Suprapubic skin (tissue), 4 donors: ENCODE measurements around the gene EPHA6. TPM values are rescaled to one million over a fixed set of nuclear protein-coding genes. Genes with fewer than 3 reads are reported as not detected.

Experiments used
- DNase-seq, 2 donors: peaks; one replicate each; pipeline ENCODE4 v3.0.0-alpha.2; 2019; ENCODE audit warnings: low spot score in 2 of 2
- H3K27ac ChIP-seq: fragments of 200-600 bp; sonication (generic); one replicate; pipeline ENCODE4 v1.5.1; 2019
- H3K27me3 ChIP-seq: fragments of 200-600 bp; sonication (generic); one replicate; pipeline ENCODE4 v1.5.1; 2019
- H3K36me3 ChIP-seq: fragments of 200-600 bp; sonication (generic); one replicate; pipeline ENCODE4 v1.5.1; 2019
- H3K4me1 ChIP-seq: fragments of 200-600 bp; sonication (generic); one replicate; pipeline ENCODE4 v1.5.1; 2019
- H3K4me3 ChIP-seq: fragments of 200-600 bp; sonication (generic); one replicate; pipeline ENCODE4 v1.5.1; 2019; ENCODE audit warnings: mild to moderate bottlenecking
- H3K9me3 ChIP-seq: fragments of 200-600 bp; sonication (generic); one replicate; pipeline ENCODE4 v1.5.1; 2019
- EP300 ChIP-seq: sonication (generic); formaldehyde crosslinking; IDR thresholded peaks from one replicate; pipeline ENCODE4 v1.6.1; 2017; ENCODE audit warnings: antibody characterized with exemption
- POLR2A ChIP-seq, 2 donors: fragments of 450-650 bp; IDR thresholded peaks; one replicate each; pipeline ENCODE4 v1.6.1; 2017; ENCODE audit warnings: antibody characterized with exemption in 2 of 2, mild to moderate bottlenecking in 2 of 2, moderate library complexity in 2 of 2
- POLR2AphosphoS5 ChIP-seq, 3 donors: sonication (generic); formaldehyde crosslinking; IDR thresholded peaks; one replicate each; pipeline ENCODE4 v1.6.1; 2017; ENCODE audit warnings: antibody characterized with exemption in 3 of 3
- WGBS: methylation state at CpG from one replicate; pipeline ENCODE4 v1.1.5; 2018; 5-methylcytosine and 5-hydroxymethylcytosine counted together
- total RNA-seq, 4 donors: library from RNA; depleted of rRNA; stranded (reverse); fragments of >200 nt; gene quantifications; one replicate each; pipeline ENCODE4 v1.1.0, GENCODE V29; 2016
- TF ChIP-seq, protein P1 (sequence below), 2 donors: fragments of 200-600 bp in 1 of 2; fragments of 450-650 bp in 1 of 2; sonication (generic) in 1 of 2; IDR thresholded peaks; one replicate each; pipeline ENCODE4 v1.5.1; 2016 to 2019; ENCODE audit warnings: antibody characterized with exemption in 2 of 2, mild to moderate bottlenecking in 1 of 2, moderate library complexity in 1 of 2

The EPHA6 gene
- total RNA-seq, 4 donors from 2014 or later, result not detected

DNA sequence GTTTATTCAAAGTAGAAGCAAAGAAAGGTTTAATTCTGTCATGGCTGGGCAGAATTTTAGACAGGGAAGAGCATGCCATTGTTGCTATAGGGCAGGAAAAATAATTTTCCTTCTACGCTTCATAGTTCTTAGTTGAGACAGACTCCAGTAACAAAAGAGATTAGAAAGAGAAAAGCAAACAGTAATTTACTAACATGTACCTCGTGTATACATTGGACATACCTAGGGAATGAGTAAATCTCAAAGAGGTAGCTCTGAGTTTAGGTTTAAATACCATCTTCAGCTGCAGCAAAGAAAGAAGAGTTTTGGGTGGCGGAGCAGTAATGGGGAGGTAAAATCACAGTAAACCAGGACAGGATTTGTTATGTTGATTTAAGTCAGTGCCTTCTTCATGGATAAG lies 416.1 kb downstream of the EPHA6 start:
- Histone ChIP-seq H3K27me3 (no peaks in the 10 kb centered on the region), H3K36me3 (no peaks in the 10 kb centered on the region), H3K27ac (no peak overlapping the region), H3K4me3 (no peak overlapping the region), H3K9me3 (no peaks in the 10 kb centered on the region), H3K4me1 (peaks cover 6% of the 10 kb centered on the region)
- WGBS, result 88% methylated on average over 3 of the region's 3 CpGs
- no peak for DNase-seq
- no peak for TF ChIP-seq POLR2A (IDR thresholded peaks at IDR 0.05)
- TF ChIP-seq EP300, result no peak
- TF ChIP-seq, protein P1, sequence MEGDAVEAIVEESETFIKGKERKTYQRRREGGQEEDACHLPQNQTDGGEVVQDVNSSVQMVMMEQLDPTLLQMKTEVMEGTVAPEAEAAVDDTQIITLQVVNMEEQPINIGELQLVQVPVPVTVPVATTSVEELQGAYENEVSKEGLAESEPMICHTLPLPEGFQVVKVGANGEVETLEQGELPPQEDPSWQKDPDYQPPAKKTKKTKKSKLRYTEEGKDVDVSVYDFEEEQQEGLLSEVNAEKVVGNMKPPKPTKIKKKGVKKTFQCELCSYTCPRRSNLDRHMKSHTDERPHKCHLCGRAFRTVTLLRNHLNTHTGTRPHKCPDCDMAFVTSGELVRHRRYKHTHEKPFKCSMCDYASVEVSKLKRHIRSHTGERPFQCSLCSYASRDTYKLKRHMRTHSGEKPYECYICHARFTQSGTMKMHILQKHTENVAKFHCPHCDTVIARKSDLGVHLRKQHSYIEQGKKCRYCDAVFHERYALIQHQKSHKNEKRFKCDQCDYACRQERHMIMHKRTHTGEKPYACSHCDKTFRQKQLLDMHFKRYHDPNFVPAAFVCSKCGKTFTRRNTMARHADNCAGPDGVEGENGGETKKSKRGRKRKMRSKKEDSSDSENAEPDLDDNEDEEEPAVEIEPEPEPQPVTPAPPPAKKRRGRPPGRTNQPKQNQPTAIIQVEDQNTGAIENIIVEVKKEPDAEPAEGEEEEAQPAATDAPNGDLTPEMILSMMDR (IDR thresholded peaks at IDR 0.05), result no peak
- TF ChIP-seq POLR2AphosphoS5 (IDR thresholded peaks at IDR 0.05), result no peak

DNA sequence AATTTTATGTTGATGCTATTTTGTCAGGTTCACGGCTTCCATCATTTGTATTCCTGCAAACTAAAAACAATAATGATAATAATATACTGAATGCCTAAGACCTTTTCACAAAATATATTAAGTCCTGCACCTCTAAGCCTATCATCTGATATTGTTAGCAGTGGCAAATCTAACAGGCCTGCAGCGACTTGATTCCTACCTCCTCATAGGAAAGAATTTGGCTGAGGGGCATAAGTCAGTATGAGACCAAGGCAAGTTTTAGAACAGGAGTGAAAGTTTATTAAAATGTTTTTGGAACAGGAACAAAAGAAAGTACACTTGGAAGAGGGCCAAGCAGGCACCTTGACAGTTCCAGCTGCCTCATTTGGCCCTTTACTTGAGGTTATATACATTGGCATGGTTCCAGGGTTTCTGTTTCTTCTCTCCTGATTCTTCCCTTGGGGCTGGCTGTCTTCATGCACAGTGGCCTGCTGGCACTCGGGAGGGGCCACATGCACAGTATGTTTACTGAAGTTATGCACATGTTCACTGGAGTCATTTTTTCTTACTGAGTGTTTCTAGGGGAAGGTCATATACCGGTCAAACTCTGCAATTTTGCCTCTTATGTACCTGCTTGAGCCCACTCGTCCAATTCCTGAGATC lies 418.1 kb downstream of the EPHA6 start:
- Histone ChIP-seq H3K27ac (peak overlapping the region; percentile 23), H3K9me3 (no peaks in the 10 kb centered on the region), H3K36me3 (no peaks in the 10 kb centered on the region), H3K27me3 (no peaks in the 10 kb centered on the region), H3K4me3 (no peak overlapping the region), H3K4me1 (peaks cover 11% of the 10 kb centered on the region)
- no peak for DNase-seq
- TF ChIP-seq, protein P1 (IDR thresholded peaks at IDR 0.05), result no peak
- TF ChIP-seq EP300, result no peak
- no peak for TF ChIP-seq POLR2A (IDR thresholded peaks at IDR 0.05)
- TF ChIP-seq POLR2AphosphoS5 (IDR thresholded peaks at IDR 0.05), result no peak
- WGBS, result 34% methylated on average over 5 of the region's 5 CpGs

DNA sequence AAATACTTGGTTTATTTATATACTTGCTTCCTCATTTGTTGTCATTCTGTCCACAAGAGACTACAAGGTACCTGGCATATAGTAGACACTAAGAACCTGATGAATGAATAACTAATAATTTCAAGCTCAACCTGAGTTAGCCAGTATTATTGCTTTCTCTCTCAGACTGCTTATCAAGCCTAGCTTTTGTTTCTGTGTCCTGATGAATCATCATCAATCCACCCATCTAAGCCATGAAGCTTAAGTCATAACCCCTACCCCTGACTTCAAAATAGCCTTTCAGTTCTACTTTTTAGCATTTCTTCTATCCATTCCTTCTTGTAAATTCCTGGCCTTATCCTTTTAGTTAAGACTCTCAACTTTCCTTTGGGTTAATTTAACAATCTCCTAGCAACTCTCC lies 420.8 kb downstream of the EPHA6 start:
- TF ChIP-seq POLR2A (IDR thresholded peaks at IDR 0.05) (no peak), POLR2AphosphoS5 (IDR thresholded peaks at IDR 0.05) (no peak), EP300 (no peak)
- TF ChIP-seq, protein P1 (IDR thresholded peaks at IDR 0.05), result no peak
- Histone ChIP-seq H3K4me3 (no peak overlapping the region), H3K36me3 (no peaks in the 10 kb centered on the region), H3K27me3 (no peaks in the 10 kb centered on the region), H3K4me1 (peaks cover 11% of the 10 kb centered on the region), H3K9me3 (no peaks in the 10 kb centered on the region), H3K27ac (no peak overlapping the region)
- DNase-seq, result no peak

DNA sequence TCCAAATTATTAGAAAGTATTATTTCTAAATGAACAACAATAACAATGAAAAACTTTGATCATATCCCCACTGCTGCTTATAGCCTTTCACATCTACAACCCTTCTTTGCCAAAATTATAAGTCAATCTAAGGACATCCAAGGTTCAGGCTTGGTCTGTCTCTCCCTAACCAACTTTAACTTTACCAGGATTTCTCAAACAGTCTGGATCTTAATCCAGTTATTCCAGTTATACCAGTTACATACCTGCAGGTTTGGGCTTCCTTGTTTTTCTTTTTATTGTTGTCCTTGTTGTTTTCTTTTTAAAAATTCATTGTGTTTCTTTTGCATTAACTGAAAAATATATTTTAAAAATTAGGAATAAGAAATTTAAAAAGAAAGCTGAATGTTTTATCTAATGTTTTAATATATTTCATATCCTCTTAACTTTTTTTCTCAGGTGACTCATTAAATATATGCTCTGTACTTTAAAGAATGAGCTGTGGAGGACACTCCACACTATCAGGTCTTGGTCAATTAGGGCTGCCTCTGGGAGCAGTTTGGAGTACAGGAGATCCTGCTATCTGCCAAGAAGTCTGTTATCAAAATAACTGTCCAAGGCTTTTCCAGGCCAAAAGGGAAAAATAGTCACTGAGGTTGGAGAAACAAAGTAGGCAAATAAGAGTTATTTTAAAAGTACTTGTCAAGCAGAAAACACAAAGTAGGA lies 421.4 kb downstream of the EPHA6 start:
- Histone ChIP-seq H3K9me3 (no peaks in the 10 kb centered on the region), H3K36me3 (no peaks in the 10 kb centered on the region), H3K4me3 (no peak overlapping the region), H3K27ac (no peak overlapping the region), H3K27me3 (no peaks in the 10 kb centered on the region), H3K4me1 (peaks cover 11% of the 10 kb centered on the region)
- no peak for TF ChIP-seq POLR2A (IDR thresholded peaks at IDR 0.05)
- TF ChIP-seq POLR2AphosphoS5 (IDR thresholded peaks at IDR 0.05), result no peak
- TF ChIP-seq EP300, result no peak
- TF ChIP-seq, protein P1 (IDR thresholded peaks at IDR 0.05), result no peak
- no peak for DNase-seq

DNA sequence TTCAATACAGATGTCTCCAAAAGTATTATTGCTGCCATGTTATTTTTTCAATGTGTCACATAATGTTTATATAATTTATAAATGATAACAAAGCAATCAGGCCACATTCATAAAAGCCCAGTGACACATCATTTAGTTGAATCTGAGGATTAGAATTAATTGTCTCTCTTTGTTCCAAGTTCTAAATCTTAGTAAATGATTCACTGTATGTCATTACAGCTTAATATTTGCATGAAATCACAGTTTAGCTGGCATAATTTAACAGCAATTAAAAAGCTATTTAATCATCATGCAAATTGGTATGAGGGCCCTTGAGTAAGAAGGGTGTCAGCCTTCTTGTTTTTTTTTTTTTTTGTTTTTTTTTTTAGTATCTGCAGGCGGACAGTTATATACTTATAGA lies 427.0 kb downstream of the EPHA6 start:
- Histone ChIP-seq H3K4me3 (no peak overlapping the region), H3K4me1 (no peaks in the 10 kb centered on the region), H3K27me3 (no peaks in the 10 kb centered on the region), H3K36me3 (no peaks in the 10 kb centered on the region), H3K9me3 (no peaks in the 10 kb centered on the region), H3K27ac (no peak overlapping the region)
- no peak for DNase-seq
- no peak for TF ChIP-seq POLR2A (IDR thresholded peaks at IDR 0.05)
- TF ChIP-seq POLR2AphosphoS5 (IDR thresholded peaks at IDR 0.05), result no peak
- TF ChIP-seq EP300, result no peak
- TF ChIP-seq, protein P1 (IDR thresholded peaks at IDR 0.05), result no peak
- WGBS, result 93% methylated on average over 1 of the region's 1 CpG
